HG03135 (cell line): ENCODE results near the gene N4BP3.

Experiments used
- ATAC-seq: cut with Tn5 transposase; IDR thresholded peaks from one replicate; pipeline ENCODE4 v1.9.1; 2021; ENCODE audit warnings: mild to moderate bottlenecking, moderate library complexity; ENCODE audit not compliant: unreplicated experiment

The N4BP3 gene

DNA sequence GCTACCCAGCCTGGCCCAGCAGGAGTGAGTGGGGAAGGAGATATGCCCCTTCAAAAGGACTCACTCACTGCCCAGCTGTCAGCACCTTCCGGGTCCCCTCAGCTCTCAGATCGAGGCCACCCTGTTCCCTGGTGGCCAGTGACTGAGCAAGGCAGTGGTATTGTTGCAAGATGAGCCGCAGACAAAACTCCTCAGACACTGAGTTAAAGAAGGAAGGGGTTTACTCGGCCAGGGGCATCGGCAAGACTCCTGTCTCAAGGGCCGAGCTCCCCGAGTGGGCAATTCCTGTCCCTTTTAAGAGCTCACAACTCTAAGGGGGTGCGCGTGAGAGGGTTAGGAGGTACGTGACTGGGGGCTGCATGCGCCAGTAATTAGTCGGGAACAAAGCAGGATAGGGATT is 9.7 kb upstream of the N4BP3 start:
- ATAC-seq, result no peak

DNA sequence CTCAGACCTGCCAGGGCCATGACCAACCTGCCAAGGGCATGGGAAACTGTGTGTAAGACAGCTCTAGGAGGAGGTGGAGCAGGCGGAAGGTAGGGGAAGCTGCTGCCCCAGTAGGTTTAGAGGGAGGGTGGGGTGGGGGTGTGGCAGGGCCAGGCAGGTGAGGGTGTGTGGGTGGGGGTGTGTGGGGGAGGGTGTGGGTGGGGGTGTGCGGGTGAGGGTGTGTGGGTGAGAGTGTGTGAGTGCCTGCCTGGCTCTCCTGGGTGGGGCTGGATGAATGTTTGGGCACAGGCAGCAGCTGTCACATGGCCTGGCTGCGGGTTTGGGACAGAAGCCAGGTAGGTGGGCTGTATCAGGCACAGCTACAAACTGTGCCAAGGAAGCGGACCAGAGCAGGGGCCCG is 8.8 kb upstream of the N4BP3 start:
- ATAC-seq, result no peak

DNA sequence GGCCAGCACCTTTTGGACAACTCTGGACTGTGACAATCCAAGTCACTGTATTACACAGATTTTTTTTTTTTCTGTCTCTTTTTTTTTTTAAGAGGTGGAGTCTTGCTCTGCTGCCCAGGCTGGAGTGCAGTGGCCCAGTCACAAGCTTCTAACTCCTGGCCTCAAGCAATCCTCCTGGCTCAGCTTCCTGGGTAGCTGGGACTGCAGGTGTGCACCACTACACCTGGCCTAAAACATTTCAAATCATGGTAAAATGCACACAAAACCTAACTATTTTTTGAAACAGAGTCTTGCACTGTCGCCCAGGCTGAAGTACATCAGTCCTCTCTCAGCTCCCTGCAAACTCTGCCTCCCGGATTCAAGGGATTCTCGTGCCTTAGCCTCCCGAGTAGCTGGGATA is 7.2 kb upstream of the N4BP3 start:
- no peak for ATAC-seq

DNA sequence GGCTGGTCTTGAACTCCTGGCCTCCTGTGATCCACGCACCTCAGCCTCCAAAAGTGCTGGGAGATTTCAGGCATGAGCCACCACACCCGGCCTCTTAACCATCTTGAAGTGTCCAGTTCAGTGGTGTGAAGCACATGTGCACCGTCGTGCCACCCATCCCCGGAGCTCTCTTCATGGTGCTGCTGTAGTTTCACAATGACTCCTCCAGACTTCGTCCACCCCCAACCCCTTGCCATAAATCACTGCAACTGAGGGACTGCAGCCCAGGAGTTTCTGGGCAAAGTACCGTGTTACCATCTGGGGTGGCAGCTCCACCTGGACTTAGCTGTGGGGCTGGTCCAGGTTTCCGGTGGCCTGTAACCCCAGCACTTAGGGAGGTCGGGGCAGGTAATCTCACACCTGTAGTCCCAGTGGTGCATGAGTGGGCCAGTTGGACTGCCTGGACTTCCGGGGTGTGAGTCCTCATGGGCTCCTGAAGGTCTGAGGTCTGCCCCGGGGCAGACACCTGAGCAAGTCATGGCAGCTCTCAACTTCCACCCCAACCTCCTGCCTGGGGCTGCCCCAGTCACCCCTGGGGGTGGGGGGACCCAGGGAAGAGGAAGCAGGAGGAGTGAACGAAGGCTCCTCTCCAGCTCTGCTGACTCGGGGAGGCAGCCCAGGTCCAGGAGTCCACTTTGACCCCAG is 6.6 kb upstream of the N4BP3 start:
- ATAC-seq, result no peak

- no peak for ATAC-seq
Measured at GRCh38 chr5:178107756-178108310, 5.5 kb upstream of the N4BP3 start.

DNA sequence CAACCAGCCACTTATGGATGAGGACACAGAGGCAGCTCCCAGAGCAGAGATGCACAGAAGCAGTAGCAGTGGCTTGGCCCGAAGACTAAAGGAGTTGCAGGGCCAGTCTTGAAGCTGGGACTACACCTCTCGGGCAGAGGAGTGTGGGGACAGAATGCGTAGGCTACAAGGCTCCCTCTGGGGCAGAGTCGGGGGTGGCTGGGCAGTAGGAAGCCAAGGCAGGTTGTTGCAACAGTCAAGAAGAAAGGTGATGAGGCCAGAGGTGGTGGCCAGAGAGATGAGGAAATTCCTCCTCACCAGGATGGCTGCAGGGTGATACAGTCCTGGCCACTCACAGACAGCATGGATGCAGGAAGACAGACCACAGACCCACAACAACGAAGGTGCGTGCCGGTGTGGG is 4.9 kb upstream of the N4BP3 start:
- ATAC-seq, result no peak

GRCh38 chr5:178108966-178109365 is 4.4 kb upstream of the N4BP3 start:
- no peak for ATAC-seq

DNA sequence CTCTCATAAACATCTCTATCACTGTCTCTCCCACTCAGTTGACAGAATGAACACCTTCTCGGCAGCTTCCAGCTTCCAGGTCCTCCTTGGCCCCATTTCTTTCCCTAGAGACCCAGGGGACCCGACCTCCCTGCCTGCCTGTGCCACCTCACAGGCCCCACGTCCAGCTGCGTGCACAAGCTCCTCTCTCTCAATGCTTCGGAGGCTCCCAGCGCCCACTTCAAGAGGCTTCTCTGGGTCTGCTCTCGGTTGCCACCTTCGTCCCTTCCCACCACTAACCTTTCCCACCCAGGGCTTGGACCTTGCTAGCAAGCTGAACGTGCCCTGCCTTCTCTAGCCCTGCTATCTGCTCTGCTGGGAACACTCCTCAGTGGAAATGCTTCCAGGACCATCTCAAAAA is 2.8 kb upstream of the N4BP3 start:
- no peak for ATAC-seq

DNA sequence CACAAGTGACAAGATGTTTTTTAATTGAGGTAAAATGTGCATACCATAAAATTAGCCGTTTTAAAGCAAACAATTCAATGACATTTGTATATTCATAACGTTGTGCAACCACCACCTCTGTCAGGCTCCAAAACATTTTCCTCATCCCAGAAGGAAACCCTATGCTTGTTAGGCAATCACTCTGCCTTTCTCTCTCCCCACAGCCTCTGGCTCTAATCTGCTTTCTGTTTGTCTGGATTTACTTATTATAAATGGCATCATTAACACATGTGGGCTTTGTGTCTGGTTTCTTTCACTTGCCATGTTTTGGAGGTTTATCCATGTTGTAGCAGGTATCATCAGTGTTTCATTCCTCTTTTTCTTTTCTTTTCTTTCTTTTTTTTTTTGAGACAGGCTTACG is 1.4 kb upstream of the N4BP3 start:
- ATAC-seq, result no peak

GRCh38 chr5:178112545-178112944 is 787 bp upstream of the N4BP3 start:
- ATAC-seq, result no peak

GRCh38 chr5:178113841-178114324 is 551 bp downstream of the N4BP3 start:
- ATAC-seq, result no peak

DNA sequence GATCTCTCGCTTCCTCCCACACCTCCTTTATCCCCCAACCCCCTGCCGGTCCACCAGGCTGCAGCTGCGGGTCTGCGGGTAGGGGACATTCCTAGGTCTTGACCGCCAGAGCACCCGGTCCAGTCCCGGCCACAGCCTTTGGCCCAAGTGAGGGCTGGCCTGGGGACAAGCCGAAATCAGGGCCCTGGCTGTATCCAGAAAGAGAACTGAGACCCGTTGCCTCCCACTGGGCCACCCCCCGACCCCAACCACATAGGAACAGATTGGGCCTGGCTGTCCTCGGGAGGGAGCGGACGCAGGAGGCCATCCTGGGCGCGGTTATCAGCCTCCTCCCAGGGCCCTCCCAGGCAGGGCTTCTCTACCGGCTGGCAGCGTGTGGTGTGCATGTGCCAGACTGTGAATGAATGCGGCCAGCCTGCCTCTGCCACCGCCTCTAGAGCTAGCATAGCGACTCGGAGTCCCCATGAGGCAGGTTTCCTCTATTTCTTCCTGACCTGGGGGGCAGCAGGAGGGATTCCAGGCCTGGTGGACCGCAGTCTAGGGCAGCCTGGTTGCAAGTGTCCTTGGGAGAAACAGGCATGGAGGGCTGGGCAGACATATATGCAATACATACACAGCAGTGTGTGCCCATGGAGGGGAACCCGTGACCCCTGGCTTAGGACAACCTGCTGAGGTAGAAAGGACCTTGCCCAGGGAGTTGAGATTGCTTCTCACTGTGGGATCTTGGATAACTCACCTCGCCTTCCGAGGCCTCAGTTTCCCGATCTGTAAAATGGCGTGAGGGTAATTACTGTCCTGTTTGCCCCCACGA is 1.2 kb downstream of the N4BP3 start:
- no peak for ATAC-seq

DNA sequence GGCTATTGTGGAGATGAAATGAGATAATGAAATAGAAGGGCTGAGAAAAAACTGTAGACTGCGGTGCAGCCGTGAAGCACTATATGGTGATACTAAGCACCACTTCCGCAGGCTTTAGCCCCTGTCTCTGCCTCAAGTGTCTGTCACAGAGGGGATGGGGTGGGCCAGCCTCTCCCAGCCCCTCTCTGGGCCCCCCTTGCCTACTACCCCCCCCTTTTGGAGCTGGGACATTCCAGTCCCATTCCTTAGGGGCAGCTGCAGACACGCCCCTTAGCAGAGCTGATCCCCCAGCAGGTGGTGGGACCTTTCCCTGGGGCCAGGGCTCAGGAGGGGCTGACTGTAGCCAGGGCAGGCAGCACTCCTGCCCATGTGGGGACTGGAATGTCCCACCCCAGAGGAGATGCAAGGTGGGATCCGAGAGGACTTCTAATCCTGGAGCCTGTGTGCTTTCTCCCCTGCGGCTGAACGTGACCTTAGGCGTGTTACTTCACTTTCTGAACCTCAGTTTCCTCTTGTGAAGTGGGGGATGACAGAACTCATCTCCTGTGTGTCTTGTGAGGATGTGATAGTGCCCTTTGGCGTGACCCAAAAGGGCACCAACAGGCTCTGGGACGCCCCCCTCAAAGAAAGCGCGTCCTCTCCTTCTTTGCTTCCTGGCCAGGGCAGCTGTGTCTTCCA is 1.9 kb downstream of the N4BP3 start:
- no peak for ATAC-seq

GRCh38 chr5:178115814-178116142 is 2.4 kb downstream of the N4BP3 start:
- ATAC-seq, result no peak

DNA sequence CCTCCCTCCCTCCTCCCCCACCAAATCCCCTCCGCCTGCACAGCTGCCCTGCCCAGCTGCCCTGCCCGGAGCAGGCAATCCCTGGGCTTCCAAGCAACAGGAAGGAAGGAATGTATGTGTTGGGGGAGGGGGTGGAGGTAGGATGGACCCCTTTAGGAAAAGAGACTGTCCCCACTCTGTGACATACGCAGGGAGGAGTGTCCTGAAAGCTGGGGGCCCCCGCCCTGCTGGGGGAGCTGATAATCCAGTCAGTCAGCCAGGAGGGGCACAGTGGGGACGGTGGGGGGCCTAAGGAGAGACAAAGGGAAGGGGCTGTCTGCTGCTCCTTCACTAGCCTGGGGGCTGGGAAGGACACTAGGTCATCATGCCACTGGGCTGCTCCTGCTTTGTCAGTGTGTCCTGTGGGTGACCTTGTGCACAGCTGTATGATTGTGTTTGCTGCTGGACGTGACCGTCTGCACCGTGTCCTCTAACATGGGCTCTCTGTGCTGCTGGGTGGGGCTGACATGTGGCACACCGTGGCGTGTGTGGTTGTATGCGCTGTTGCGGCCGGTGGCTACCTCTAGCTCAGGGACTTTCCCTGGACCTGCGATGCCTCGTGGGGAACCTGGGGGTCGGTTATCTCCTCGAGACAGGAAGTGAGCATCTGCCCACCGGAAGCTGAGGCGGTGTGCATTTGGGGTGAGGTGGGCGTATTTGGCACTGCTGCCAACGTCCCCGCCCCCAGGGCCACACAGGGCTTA is 3.0 kb downstream of the N4BP3 start:
- no peak for ATAC-seq

DNA sequence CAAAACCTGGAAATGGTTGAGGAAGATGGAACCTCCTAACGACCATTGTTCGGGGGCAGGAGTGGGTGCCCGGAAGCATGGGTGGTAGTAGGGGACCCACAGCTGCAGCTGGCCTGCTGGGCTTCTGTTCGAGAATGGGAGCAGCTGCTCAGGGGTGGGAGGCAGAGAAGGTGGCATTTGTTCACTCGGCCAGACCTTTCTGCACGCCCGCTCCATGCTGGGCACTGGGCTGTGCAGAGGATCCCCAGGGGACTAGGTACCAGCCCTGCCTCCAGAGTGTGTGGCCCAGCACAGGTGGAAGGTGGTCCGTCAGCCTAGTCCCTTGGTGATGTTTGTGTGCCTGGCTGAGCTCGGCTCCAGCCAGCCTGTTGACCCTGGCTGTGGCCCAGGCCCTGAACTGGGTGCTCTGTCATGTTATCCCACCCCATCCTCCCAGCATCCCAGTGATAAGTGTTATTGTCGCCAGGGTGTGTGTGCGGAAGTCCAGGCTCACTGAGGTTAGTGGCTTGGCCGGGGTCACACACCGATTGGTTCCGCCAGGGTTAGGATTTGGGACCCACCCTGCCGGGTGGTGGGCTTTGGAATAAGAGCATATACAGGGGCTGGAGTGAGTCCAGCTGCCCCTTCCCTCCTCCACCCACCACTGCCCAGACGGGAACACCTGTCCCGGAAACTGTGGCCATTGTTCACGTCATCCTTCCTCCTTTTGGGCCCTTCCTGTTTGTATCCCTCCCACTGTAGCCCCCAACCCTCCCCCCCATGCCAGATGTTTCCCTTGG is 4.8 kb downstream of the N4BP3 start:
- no peak for ATAC-seq

- no peak for ATAC-seq
Measured at GRCh38 chr5:178119915-178120606, 6.7 kb downstream of the N4BP3 start.

DNA sequence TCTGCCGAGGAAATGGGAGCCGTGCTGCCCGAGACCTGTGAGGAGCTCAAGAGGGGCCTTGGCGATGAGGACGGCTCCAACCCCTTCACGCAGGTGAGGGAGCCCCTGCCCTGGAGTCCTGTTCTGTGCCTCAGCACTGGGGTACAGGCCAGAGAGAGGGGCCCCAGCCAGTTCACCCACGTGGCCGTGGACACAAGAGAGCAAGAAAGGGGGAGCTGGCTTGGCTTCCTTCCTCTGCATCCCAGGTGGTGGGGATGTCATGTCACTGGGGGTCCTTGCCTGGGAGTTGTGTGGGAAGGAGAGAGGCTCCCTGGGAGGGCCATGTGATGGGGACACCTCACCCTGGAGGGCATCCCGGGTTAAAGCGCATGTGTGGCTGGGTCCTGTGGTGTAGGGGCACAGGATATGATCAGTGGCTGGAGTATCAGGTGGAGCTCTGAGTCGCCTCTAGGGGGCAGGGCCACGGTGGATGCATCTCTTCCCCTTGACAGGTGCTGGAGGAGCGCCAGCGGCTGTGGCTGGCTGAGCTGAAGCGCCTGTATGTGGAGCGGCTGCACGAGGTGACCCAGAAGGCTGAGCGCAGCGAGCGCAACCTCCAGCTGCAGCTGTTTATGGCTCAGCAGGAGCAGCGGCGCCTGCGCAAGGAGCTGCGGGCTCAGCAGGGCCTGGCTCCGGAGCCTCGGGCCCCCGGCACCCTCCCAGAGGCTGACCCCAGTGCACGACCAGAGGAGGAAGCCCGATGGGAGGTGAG is 7.5 kb downstream of the N4BP3 start:
- peak; percentile 83 for ATAC-seq
